Memory B cell (primary cell): Measurements from ENCODE around the gene NLGN1.

Source experiments
- ATAC-seq: fragments of 150-1000 bp; cut with Tn5 transposase; 2 replicates; pipeline ENCODE4 v1.10.0; 2021; ENCODE audit warnings: low read depth, mild to moderate bottlenecking, moderate library complexity
- DNase-seq, 2 donors: peaks; one replicate each; pipeline ENCODE4 v3.0.0; 2022; ENCODE audit warnings: low spot score in 2 of 2
- H3K27ac Mint-ChIP-seq: one replicate; pipeline ENCODE4 v1.8.0; 2022; ENCODE audit warnings: mild to moderate bottlenecking, moderate library complexity, mixed read lengths
- H3K27me3 Mint-ChIP-seq: one replicate; pipeline ENCODE4 v1.8.0; 2022; ENCODE audit warnings: mixed read lengths
- H3K36me3 Mint-ChIP-seq: one replicate; pipeline ENCODE4 v1.8.0; 2022; ENCODE audit warnings: mild to moderate bottlenecking, mixed read lengths
- H3K4me1 Mint-ChIP-seq: one replicate; pipeline ENCODE4 v1.8.0; 2022; ENCODE audit warnings: mixed read lengths
- H3K4me3 Mint-ChIP-seq: one replicate; pipeline ENCODE4 v1.8.0; 2022; ENCODE audit warnings: mild to moderate bottlenecking, moderate library complexity, mixed read lengths
- H3K9me3 Mint-ChIP-seq: one replicate; pipeline ENCODE4 v1.8.0; 2022; ENCODE audit warnings: mixed read lengths

NLGN1 gene

DNA sequence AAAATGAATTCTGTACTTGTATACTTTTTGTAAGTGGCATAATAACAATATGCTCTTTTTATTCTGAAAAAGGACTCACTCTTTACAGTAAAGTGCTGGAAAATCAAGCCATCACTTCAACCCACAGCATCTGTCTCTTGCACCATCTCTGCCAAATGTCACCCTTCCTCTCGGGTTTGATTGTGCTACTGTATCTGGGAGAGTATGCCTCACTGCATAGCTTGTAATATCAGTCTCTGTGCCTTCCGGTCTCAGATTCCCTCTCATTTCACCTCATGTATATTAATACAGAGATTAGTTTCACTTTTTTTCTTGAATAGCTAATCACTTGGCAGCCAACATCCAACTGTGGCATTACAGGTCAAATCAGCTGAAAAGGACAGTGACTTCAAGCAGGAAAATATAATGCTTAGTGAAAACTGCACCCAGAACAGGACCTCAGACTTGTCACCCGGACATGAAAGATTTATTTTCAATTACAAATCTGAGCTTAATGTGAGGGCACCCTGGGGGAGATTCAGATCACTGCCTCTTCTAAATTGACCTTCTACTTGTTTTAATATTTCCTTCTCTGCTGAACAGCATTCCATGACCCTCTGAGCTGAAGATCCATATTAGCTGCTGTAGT, 855.8 kb downstream of the NLGN1 start:
- Mint-ChIP-seq H3K9me3 (peaks cover 2% of the 10 kb centered on the region), H3K27me3 (no peaks in the 10 kb centered on the region)
- no peak for ATAC-seq

DNA sequence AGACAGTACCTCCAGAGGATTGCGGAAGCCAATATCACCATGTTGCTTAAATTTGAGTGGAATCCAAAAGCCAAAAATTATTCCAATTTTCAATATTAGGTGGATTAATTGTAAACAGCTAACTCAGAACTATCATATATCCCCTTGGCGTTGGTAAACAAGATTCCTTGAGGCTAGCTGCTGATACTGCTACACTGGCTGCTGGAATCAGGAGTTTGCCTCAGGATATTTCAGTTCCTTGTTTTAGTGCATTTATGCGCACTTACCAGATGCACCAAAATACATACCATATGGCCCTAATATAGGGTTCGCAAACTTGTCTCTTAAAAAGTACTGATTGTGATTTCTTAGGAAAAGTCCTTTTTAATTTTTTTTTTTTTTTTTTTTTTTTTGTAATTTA, 856.4 kb downstream of the NLGN1 start:
- no peak overlapping the region for H3K27ac Mint-ChIP-seq
- no peaks in the 10 kb centered on the region for H3K4me1 Mint-ChIP-seq
- ATAC-seq (no peak), DNase-seq (no peak)
- H3K9me3 Mint-ChIP-seq = peaks cover 2% of the 10 kb centered on the region
- H3K36me3 Mint-ChIP-seq = no peaks in the 10 kb centered on the region
- no peaks in the 10 kb centered on the region for H3K27me3 Mint-ChIP-seq
- no peak overlapping the region for H3K4me3 Mint-ChIP-seq

More for the DNA sequence above, 855.8 kb downstream of the NLGN1 start:
- H3K27ac Mint-ChIP-seq = no peak overlapping the region
- no peaks in the 10 kb centered on the region for H3K4me1 Mint-ChIP-seq
- H3K4me3 Mint-ChIP-seq = no peak overlapping the region
- DNase-seq = no peak
- no peaks in the 10 kb centered on the region for H3K36me3 Mint-ChIP-seq

DNA sequence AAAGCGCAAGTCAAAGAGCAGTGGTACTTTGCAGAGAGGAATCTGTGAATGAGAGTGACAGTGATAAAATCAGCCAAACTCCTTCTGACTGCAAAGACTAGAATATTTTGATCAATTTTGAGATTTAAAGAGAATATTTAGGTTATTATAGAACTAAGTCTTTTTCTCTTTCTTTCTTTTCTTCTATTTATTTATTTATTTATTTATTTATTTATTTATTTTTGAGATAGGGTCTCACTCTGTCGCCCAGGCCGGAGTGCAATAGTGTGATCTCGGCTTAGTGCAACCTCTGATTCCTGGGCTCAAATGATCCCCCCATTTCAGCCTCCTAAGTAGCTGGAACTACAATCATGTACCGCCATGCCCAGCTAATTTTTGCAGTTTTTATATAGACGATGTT, 857.9 kb downstream of the NLGN1 start:
- no peak overlapping the region for H3K4me3 Mint-ChIP-seq
- no peaks in the 10 kb centered on the region for H3K36me3 Mint-ChIP-seq
- DNase-seq (no peak), ATAC-seq (no peak)
- no peak overlapping the region for H3K27ac Mint-ChIP-seq
- no peaks in the 10 kb centered on the region for H3K4me1 Mint-ChIP-seq
- no peaks in the 10 kb centered on the region for H3K27me3 Mint-ChIP-seq
- H3K9me3 Mint-ChIP-seq = peaks cover 4% of the 10 kb centered on the region

DNA sequence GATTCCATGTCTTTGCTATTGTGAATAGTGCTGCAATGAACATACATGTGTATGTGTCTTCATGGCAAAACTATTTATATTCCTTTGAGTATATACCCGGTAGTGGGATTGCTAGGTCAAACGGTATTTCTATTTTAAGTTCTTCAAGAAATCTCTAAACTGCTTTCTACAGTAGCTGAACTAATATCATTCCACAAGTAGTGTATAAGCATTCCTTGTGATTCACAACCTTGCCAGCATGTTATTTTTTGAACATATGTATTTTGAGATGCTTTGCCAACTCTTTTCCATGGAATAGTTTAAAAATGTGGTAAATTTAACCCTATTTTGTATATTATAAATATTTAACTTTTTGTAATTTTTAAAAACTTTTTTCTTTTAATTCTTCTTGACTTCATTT, 868.9 kb downstream of the NLGN1 start:
- Mint-ChIP-seq H3K36me3 (no peaks in the 10 kb centered on the region), H3K27ac (no peak overlapping the region), H3K4me3 (no peak overlapping the region), H3K9me3 (no peaks in the 10 kb centered on the region), H3K27me3 (no peaks in the 10 kb centered on the region), H3K4me1 (no peaks in the 10 kb centered on the region)
- no peak for DNase-seq
- ATAC-seq = no peak

DNA sequence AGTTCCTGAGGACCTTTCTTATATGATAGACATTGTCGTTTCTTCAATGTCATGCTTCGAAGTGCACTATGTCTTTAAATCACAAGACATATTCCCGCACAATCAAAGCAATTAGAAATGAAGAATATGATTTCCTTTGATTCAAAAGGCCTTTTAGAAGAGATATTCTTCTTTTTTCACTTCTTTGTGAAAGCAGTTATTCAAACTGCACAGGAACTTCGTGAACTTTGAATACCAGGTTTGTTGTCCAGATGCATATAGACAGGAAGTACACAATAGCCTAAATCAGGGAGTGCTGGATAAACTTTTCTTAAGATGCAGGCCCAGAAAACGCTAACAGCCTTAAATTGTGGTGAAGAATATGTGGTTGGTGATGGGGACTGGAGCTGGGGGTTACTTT, 870.5 kb downstream of the NLGN1 start:
- H3K4me1 Mint-ChIP-seq = no peaks in the 10 kb centered on the region
- DNase-seq (no peak), ATAC-seq (no peak)
- no peaks in the 10 kb centered on the region for H3K36me3 Mint-ChIP-seq
- no peak overlapping the region for H3K4me3 Mint-ChIP-seq
- no peaks in the 10 kb centered on the region for H3K9me3 Mint-ChIP-seq
- no peak overlapping the region for H3K27ac Mint-ChIP-seq
- no peaks in the 10 kb centered on the region for H3K27me3 Mint-ChIP-seq

DNA sequence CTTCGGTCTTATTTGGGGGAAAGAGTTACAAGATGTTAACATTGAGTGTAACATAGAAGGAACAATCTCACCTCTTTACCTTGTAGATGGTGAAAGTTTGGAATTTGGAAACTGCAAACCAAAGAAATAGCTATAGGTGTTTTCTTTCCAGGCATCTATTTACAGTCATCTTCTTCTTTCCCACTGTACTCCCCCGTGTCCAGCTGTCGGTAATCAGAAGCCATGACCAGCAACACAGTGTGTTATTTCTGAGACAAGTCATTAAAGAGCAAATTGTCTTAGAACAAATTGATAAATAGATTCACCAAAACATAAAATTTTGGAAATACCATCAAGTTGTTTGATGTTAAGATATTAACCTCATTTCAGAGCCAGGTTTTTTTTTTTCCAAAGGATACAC, 871.0 kb downstream of the NLGN1 start:
- Mint-ChIP-seq H3K27ac (no peak overlapping the region), H3K9me3 (no peaks in the 10 kb centered on the region), H3K27me3 (no peaks in the 10 kb centered on the region), H3K4me3 (no peak overlapping the region), H3K36me3 (no peaks in the 10 kb centered on the region), H3K4me1 (no peaks in the 10 kb centered on the region)
- ATAC-seq = no peak
- no peak for DNase-seq

DNA sequence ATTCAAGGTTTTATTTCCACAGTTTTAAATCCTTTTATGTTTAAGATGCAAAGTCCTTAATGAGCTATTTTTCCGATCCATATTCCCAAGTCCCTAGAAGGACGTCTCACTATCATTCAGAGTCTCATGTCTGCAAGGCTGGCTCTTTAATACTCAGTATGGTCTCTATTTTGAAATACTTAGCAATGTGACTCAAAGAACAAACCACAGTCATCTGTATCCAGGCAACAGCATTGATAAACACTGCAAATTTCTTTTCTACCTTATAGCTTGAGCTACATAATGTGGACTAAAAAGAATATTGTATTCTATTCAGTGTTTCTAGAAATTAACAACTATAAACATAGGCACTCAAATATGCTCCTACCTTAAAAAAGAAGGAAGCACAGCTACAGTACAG, 873.3 kb downstream of the NLGN1 start:
- H3K9me3 Mint-ChIP-seq = no peaks in the 10 kb centered on the region
- ATAC-seq = no peak
- no peaks in the 10 kb centered on the region for H3K27me3 Mint-ChIP-seq
- no peak overlapping the region for H3K27ac Mint-ChIP-seq
- no peak overlapping the region for H3K4me3 Mint-ChIP-seq
- DNase-seq = no peak
- H3K4me1 Mint-ChIP-seq = no peaks in the 10 kb centered on the region
- H3K36me3 Mint-ChIP-seq = no peaks in the 10 kb centered on the region

DNA sequence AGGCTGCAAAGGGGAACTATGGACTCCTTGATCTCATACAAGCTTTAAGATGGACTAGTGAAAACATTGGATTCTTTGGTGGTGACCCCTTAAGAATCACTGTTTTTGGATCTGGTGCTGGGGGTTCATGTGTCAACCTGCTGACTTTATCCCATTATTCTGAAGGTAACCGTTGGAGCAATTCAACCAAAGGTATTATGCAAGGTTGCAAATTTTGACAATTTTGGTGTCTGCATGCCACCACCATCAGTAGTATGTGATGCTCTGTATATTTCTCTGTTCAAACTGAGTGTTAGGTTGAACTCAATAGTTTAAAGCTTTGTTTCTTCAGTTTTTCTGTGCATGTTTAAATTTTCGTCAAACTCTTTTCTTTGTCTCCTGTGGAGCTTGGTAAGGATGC, 877.8 kb downstream of the NLGN1 start:
- H3K4me3 Mint-ChIP-seq = no peak overlapping the region
- no peaks in the 10 kb centered on the region for H3K36me3 Mint-ChIP-seq
- no peaks in the 10 kb centered on the region for H3K4me1 Mint-ChIP-seq
- ATAC-seq (no peak), DNase-seq (no peak)
- no peaks in the 10 kb centered on the region for H3K9me3 Mint-ChIP-seq
- H3K27ac Mint-ChIP-seq = no peak overlapping the region
- H3K27me3 Mint-ChIP-seq = no peaks in the 10 kb centered on the region

DNA sequence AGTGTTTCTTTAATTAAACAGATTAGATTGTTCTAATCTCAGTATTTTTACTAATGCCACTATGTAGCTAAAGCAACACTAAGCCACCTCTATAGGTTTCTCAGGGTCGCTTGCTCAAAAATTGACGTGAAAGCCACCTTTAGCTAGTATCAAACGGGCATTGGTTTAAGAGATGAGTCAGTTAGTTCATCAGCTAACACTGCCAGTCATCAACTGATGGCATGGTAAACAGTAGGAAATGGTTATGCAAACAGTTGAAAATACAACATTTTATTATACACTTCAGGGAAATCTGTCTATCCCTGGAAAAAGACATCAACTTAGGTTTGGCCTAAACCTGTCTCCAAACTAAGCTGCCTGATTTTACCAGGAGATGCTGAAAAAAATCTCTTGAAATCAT, 879.3 kb downstream of the NLGN1 start:
- ATAC-seq (no peak), DNase-seq (no peak)
- Mint-ChIP-seq H3K27ac (no peak overlapping the region), H3K9me3 (no peaks in the 10 kb centered on the region), H3K4me3 (no peak overlapping the region), H3K4me1 (no peaks in the 10 kb centered on the region), H3K36me3 (no peaks in the 10 kb centered on the region), H3K27me3 (no peaks in the 10 kb centered on the region)

DNA sequence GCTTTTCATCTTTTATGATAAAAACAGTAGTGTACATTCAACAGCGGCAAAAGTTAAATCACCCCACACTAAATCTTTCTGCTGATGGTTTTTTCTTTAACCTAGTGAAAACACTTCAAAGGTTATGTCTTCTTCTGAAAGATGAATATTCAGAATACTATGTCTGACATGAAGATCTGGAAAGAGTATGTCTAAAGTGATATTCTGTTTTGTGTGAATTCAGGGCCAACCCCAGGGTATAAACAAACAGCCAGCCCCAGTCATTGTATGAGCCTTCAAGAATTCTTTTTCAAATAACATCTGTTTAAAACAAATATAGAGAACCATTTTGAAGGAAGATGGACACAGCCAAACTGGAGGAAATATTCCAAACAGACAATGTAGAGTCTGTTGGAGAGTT, 880.5 kb downstream of the NLGN1 start:
- H3K27me3 Mint-ChIP-seq = no peaks in the 10 kb centered on the region
- no peak overlapping the region for H3K4me3 Mint-ChIP-seq
- H3K27ac Mint-ChIP-seq = no peak overlapping the region
- H3K36me3 Mint-ChIP-seq = no peaks in the 10 kb centered on the region
- no peaks in the 10 kb centered on the region for H3K4me1 Mint-ChIP-seq
- DNase-seq (no peak), ATAC-seq (no peak)
- H3K9me3 Mint-ChIP-seq = no peaks in the 10 kb centered on the region

DNA sequence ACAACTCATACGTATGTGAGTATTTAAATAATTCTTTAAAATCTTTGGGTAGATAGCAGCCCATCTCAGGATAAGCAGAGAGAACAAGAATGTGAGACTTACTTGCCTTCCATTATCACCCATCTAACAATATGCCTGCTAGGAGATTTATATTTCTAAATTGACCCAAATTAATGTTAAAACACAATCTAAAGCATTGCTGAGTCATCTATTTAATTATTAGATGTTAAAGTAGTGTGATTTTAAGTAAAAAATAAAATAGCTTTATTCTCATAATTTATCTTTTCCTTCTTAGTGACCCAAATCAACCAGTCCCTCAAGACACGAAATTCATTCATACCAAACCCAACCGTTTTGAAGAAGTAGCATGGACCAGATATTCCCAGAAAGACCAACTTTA, 882.6 kb downstream of the NLGN1 start:
- DNase-seq (no peak), ATAC-seq (no peak)
- H3K4me1 Mint-ChIP-seq = no peaks in the 10 kb centered on the region
- H3K27me3 Mint-ChIP-seq = no peaks in the 10 kb centered on the region
- H3K4me3 Mint-ChIP-seq = no peak overlapping the region
- no peak overlapping the region for H3K27ac Mint-ChIP-seq
- H3K9me3 Mint-ChIP-seq = no peaks in the 10 kb centered on the region
- no peaks in the 10 kb centered on the region for H3K36me3 Mint-ChIP-seq

DNA sequence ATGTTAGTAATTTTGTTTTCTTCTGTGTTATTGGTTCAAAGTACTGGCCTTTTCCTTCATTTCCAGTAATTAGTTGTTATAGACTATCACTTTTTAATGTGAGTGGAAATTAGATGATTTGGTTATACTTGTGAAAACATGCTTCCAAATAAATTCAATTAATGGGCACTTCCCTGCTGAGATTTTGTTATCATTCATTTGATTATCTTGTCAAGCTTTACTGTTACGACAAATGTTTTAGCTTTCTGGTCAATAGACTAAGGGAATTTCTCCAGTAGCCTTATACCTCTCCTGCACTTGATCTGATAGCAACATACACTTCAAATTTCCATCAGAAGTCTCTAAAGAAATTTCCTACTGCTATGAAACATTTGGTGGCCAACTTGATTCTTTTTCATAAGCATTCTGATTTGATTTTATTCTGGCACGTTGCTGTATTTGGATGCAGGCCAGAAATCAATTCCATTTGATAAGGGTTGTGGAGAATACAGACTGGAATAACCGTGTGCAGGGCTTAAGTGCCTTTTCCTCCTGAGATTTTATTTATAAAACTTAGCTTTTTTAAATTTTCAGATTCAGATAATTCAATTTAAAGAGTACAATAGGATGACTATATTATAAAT, 887.8 kb downstream of the NLGN1 start:
- no peaks in the 10 kb centered on the region for H3K27me3 Mint-ChIP-seq
- ATAC-seq = no peak
- peaks cover 2% of the 10 kb centered on the region for H3K9me3 Mint-ChIP-seq
- H3K4me3 Mint-ChIP-seq = no peak overlapping the region
- H3K36me3 Mint-ChIP-seq = no peaks in the 10 kb centered on the region
- no peak overlapping the region for H3K27ac Mint-ChIP-seq
- DNase-seq = no peak
- no peaks in the 10 kb centered on the region for H3K4me1 Mint-ChIP-seq

DNA sequence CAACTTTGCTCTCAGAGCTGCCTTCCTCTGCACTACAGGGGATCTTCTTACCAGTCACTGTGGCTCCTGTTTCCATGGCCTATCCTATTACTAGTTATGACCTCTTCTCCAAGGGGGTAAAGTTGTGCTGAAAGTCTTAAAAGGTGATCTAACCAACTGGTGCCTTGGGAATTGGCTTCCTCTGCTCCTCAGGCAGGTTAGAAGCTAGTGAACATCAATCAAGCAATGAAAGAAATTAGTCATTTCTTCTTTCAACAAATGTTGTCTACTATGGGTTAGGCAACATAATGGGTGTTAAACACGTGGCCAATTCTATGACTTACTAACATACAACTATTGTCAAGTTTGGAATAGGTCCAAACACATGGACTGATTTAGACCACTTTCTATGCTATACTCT, 890.2 kb downstream of the NLGN1 start:
- no peak for ATAC-seq
- H3K4me3 Mint-ChIP-seq = no peak overlapping the region
- no peak for DNase-seq
- H3K27me3 Mint-ChIP-seq = no peaks in the 10 kb centered on the region
- H3K36me3 Mint-ChIP-seq = no peaks in the 10 kb centered on the region
- peaks cover 2% of the 10 kb centered on the region for H3K9me3 Mint-ChIP-seq
- no peaks in the 10 kb centered on the region for H3K4me1 Mint-ChIP-seq
- H3K27ac Mint-ChIP-seq = no peak overlapping the region

DNA sequence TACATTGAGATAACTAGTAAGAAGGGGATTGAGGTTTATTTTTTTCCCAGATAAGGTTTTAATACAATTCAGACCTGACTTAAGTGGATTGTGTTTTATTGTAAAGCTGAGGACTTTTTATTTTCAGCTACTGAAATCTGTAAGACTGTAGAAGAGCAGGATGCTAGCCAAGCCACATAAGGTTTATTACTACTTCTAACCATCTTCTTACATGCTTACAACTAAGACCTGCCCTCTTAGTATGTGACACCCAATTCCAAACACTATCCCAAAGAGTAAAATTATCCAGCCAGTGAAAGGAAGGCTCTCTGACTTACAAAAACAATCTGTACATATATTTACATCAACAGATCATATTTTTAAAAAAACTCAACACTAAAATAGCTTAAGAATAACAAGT, 897.1 kb downstream of the NLGN1 start:
- Mint-ChIP-seq H3K27ac (no peak overlapping the region), H3K27me3 (no peaks in the 10 kb centered on the region), H3K36me3 (no peaks in the 10 kb centered on the region), H3K4me3 (no peak overlapping the region), H3K9me3 (peaks cover 3% of the 10 kb centered on the region), H3K4me1 (no peaks in the 10 kb centered on the region)
- ATAC-seq = no peak
- DNase-seq = no peak

DNA sequence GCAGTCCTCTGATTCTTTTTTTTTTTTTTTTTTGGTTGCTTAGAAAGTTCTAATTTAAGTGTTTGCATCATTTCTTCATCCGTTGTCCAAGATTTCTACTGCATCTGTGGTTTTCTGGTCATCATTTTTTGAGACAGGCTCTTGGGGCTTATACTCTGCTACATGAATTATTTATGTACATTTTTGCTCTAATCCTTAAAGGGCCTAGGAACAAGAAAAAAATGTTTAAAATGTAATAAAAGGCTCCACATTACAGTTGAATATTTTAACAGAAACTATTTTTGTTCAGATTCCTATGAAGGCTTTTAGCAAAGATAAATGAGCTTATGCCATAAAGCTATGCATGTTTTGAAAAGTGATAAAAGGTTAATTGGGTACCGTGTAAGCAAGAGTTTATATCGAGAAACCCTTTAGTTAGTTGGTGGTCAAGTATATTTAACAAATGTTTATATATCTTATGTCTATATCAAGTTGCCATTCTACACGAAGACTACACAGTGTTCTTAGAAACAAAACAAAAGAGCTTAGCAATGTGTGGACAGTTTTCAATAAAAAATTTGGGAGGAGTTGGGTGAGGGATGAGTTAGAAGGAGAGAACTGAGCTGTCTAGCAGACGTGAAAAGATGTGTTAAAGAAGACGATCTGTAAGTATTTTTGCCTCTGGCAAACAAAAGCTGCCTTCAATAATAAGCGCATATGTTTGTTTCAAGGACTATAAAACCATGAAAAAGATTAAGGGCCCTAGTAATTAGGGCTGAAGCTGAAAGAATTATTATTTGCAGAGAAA, 898.0 kb downstream of the NLGN1 start:
- H3K27me3 Mint-ChIP-seq = no peaks in the 10 kb centered on the region
- peaks cover 7% of the 10 kb centered on the region for H3K9me3 Mint-ChIP-seq
- H3K4me1 Mint-ChIP-seq = no peaks in the 10 kb centered on the region
- no peak for DNase-seq
- no peak for ATAC-seq
- H3K36me3 Mint-ChIP-seq = no peaks in the 10 kb centered on the region
- H3K4me3 Mint-ChIP-seq = no peak overlapping the region
- no peak overlapping the region for H3K27ac Mint-ChIP-seq
